Stimulated activated CD4-positive, alpha-beta T cell treated with anti-CD3 and anti-CD28 coated beads, Interleukin-4, amount 100 ng/mL, for 1 hour (primary cell): ENCODE data around the gene ZNF649.
A peak's percentile ranks its signal among the peaks of the same experiment; 100 is the strongest.
"Not testable (repeated sequence)": the region's sequence is repeated elsewhere in the genome, so short reads cannot be mapped to it uniquely, and the experiment has no call there.

Source experiments
- DNase-seq: peaks from one replicate; pipeline ENCODE4 v3.0.0-alpha.2; 2020

The ZNF649 gene

DNA sequence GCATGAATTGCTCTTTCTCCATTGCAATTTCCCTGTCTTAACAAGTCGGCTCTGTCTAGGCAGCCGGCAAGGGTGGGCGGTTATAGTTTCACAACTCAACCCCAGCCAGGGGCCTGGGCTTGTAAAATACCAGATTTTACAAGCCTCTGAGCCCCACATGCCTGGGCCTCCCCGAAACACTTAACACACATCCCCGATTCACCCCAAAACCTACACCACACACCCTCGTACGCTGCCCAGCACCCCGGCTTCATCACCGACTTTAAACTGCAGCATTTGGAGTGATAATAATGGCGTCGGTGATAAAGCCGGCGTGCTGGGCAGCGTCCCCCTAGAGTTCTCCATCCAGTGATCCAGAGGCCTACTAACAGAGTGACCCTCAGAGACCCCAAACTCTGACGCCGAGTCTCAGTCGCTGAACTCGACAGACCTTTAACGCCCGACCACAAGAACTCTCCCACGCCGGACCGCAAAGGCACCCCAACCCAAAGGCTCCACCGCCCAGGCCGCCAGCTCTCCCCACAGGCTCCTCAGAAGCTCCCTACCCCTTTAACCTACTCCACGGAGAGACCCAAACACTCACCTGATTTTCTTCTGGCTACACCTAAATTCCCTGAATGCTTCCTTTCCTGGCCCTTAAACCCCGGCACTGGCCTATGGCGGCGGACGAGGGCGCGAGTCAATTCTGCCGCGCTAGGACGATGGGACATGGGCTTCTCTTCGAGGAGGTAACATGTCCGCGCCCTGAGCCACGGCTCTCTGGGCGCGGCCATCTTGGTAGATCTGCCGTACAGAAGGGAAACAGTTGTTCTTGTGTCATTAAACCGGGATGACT lies at the start of gene ZNF649:
ZNF649 (minus strand) TSS at position 687 of the 835 bp plus-strand sequence. CDS start 4,910 bp downstream, outside the sequence.
- peak; percentile 81 for DNase-seq

DNA sequence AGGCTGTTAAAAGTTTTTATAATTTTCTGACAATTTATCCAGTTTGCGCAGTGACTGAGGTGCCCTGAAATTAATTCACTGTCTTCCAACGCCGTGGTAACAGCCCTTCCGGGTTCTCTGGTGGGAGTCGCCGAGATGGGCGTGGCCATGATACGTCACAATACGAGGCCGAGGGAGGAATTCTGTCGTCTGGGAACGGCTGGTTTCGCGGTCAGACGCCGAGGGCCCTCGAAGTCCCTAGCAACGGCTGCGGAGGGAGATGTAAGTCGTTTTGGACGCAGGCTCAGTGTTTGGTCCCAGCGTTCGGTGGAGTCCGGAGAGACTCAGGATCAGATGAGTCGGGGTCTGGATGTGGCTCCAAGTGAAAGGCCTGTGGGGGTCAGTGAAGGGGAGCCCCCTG lies 44.2 kb upstream of the ZNF649 start:
- DNase-seq = no peak

DNA sequence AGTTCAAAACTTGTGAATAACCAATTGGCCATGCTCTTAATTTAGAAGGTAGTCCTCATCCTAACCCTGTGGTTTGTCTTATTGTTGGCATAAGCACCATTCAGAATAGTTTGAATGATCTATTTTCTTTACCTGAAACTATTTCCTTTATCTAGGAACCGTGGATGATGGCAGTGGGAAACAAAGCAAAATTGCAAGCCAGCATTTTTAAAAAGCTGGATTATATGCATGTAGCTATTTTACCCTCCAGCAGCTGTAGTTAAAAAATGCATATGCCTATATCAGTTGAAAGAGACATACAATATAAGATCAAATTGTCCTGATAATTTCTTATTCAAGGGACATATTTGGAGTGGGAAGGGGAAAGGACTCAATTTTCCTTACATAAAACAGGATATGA lies 41.8 kb upstream of the ZNF649 start:
- DNase-seq = no peak

DNA sequence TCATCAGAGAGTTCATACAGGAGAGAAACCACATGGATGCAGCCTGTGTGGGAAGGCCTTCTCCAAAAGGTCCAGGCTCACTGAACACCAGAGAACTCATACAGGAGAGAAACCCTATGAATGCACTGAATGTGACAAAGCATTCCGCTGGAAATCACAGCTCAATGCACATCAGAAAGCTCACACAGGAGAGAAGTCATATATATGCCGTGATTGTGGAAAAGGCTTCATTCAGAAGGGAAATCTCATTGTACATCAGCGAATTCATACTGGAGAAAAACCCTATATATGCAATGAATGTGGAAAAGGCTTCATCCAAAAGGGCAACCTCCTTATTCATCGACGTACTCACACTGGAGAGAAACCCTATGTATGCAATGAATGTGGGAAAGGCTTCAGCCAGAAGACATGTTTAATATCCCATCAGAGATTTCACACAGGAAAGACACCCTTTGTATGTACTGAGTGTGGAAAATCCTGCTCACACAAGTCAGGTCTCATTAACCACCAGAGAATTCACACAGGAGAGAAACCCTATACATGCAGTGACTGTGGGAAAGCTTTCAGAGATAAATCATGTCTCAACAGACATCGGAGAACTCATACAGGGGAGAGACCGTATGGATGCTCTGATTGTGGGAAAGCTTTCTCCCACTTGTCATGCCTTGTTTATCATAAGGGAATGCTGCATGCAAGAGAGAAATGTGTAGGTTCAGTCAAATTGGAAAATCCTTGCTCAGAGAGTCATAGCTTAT lies 40.2 kb upstream of the ZNF649 start:
- no peak for DNase-seq

DNA sequence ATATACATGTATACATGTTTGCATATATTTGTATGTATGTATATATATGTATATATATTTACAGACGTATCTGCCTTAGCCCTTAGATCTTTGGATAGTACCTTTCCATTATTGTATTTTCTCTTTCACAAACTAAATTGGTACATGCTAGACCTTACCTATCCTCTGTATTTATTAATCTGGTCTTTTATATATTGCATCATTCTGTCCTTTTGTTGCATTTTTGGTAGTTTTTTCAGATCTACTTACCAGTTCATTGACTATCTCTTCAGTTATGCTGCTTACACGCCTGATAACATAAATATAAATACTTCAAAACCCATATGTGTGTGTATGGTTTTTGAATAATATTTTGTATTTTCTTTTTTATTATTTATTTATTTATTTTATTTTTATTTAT lies 34.1 kb upstream of the ZNF649 start:
- DNase-seq = no peak

DNA sequence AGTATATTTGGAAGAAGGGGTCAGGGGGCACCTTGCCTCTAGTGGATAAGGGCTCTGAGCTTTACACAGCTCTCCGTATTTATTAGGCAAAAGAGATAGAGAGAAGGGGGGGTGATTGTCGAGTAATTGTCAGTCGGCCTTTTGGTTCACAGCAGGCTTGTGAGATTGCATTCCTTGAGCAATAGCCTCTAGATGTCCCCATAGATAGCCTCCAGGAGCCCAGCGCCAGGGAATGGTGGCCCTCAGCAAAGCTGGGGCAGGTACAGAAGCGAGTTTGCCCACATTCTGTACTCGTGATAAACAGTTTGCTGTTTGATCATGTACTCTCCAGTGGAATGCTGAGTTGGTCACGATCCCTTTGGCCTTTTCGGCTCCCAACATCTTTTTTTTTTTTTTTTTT lies 27.1 kb upstream of the ZNF649 start:
- DNase-seq = no peak

DNA sequence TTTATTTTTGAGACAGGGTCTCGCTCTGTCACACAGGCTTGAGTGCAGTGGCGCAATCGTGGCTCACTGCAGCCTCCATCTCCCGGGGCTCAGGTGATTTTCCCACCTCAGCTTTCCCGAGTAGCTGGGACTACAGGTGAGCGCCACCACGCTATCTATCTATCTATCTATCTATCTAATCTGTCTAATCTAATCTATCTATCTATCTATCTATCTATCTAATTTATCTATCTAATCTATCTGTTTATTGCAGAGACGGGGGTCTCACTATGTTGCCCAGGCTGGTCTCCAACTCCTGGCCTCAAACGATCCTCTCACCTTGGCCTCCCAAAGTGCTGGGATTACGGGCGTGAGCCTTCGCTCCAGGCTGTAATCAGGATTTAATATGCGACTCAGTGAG lies 23.0 kb upstream of the ZNF649 start:
- no peak for DNase-seq

DNA sequence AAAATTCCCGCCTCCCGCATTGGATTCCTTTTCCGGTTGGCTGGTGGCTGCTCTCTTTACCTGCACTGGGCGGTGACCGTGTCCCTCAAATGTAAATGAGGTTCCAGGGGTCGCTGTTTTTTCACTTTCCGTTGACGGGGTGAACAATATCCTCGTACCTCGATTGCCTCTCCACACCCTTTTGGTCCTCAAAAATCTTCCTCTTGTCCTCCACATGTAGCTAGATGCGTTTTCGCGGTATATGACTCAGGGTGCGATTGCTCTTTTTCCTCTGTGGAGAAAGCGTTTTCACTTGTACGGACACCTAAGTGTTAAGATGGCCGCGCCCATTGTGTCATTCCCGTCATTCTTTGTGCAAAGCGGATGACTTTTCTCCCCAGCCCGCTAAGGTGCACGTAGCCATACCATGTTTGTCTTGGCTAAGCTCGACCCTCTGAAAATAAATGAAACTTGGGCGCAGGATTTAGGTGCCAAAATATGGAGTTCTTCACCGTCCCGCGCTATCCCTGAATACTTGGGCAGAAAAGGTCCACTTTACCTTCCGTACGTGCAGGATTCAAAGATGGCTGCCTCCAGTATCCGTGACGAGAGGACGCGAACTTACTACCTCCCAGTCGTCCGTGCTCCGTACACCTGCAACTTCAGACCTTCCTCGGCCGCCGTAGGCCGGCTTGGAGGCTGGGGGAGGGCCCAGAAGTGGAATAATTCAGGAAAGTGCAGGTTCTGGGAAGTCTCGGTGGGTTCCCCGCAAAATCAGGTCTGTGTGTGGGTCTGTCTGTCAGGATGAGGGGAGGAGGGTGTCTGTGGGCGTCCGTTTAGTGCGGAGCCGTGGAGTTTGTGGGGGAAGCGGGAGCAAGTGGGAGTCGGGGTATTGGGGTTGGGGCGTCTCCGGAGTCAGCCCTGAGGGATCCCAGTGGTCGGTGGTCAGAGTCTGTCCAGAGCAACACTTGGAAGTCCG lies 22.2 kb upstream of the ZNF649 start, which contains the start of gene ZNF613:
ZNF613 (plus strand) TSS at position 689 of the 958 bp plus-strand sequence. CDS start 8,749 bp downstream, outside the sequence.
- peak; percentile 80 for DNase-seq

DNA sequence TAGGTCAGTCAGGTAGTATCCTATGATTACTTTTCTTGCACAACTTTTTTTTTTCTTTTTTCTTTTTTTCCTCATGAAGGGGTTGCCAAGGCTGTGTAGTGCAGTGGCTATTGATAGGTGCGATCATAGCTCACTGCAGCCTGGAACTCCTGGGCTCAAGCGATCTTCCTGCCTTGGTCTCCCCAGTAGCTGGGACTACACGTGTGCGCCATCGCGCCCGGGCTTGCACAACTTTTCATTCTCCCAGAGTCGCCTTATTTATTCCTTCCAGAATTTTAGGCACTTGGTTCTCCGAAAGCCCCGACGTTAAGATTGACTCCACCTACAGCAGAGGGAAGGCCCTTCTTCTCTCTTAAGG lies 21.6 kb upstream of the ZNF649 start:
- DNase-seq = no peak

DNA sequence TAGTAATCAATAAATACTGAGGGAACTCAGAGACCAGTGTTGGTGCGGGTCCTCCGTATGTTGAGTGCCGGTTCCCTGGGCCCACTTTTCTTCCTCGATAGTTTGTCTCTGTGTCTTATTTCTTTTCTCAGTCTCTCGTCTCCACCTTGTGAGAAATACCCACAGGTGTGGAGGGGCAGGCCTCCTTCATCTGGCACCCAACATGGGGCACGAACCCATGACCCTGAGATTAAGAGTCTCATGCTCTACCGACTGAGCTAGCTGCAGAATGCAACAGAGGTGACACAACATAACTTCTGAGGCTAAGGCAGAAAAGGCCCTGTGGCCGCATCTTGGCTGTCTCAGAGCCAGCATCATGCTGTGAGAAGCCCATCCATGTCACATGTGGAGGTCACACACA lies 17.1 kb upstream of the ZNF649 start:
- peak; percentile 4 for DNase-seq

DNA sequence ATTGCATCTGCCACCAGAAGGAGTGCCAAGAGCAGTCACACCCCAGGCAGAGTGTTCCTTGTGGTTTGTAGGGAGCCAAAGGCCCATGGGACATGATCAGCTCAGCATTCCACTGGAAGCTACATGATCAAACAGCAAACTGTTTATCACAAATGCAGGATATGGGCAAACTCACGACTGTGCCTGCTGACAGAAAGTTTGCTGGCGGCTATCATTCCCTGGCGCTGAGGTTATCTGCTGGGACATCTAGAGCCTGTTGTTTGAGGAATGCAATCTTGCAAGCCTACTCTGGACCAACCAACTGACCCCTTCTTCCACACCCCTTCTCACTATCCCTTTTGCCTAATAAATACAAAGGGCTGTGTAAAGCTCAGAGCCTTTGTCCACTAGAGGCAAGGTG lies 14.8 kb upstream of the ZNF649 start:
- no peak for DNase-seq

DNA sequence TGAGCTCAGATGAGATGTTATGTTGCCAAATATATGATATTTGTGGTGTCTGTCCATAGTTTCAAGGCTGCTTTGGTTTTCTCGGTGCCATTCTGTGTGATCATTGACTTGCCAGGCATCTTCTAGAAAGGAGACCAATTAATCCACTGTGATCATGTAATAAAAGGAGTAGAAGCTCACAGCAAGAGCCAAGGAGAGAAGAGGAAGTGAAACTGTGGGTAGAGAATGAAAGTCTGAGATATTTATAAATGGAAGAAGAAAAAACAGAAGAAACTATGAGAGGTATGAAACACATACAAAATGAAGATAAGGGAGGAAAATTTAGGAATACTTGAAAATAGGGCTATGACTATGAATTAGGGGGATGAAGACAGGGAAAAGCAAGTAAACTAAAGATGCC lies 11.3 kb upstream of the ZNF649 start:
- no peak for DNase-seq

DNA sequence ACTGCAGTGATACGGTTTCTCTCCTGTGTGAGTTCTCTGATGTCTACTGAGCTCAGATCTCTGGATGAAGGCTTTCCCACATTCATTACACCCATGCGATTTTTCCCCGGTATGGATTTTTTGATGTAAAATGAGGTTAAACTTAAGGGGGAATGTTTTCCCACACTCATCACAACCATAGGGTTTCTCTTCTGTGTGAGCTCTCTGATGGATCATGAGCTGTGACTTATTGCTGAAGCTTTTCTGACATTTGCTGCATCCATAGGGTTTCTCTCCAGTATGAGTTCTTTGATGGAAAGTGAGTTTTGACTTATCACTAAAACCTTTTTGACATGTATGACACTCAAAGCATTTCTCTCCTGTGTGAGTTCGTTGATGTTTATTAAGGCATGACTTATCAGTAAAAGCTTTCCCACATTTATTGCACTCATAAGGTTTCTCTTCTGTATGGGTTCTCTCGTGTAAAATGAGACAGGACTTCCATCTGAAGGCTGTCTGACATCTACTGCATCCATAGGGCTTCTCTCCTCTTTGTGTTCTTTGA lies 10.6 kb upstream of the ZNF649 start:
- no peak for DNase-seq

DNA sequence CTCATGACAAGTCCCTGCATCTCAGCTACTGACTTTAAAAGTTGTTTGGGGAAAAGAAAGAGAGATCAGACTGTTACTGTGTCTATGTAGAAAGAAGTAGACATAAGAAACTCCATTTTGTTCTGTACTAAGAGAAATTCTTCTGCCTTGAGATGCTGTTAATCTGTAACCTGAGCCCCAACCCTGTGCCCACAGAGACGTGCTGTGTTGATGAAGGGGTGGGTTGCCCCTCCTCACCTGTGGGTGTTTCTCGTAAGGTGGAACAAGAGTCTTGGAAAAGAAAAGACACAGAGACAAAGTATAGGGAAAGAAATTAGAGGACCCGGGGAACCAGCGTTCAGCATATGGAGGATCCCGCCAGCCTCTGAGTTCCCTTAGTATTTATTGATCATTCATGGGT lies 3.2 kb upstream of the ZNF649 start:
- not testable (repeated sequence) for DNase-seq

DNA sequence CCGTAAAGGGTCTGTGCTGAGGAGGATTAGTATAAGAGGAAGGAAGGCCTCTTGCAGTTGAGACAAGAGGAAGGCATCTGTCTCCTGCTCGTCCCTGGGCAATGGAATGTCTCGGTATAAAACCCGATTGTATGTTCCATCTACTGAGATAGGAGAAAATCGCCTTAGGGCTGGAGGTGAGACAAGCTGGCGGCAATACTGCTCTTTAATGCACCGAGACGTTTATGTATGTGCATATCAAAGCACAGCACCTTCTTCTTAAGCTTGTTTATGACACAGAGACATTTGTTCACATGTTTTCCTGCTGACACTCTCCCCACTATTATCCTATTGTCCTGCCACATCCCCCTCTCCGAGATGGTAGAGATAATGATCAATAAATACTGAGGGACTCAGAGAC lies 1.3 kb upstream of the ZNF649 start:
- DNase-seq = not testable (repeated sequence)

DNA sequence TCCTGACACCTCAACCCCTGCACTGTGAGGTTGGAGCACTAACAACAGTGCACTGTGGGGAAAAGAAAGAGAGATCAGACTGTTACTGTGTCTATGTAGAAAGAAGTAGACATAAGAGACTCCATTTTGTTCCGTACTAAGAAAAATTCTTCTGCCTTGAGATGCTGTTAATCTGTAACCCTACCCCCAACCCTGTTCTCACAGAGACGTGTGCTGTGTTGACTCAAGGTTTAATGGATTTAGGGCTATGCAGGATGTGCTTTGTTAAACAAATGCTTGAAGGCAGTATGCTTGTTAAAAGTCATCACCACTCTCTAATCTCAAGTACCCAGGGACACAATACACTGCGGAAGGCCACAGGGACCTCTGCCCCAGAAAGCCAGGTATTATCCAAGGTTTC lies 822 bp upstream of the ZNF649 start:
- DNase-seq = not testable (repeated sequence)

DNA sequence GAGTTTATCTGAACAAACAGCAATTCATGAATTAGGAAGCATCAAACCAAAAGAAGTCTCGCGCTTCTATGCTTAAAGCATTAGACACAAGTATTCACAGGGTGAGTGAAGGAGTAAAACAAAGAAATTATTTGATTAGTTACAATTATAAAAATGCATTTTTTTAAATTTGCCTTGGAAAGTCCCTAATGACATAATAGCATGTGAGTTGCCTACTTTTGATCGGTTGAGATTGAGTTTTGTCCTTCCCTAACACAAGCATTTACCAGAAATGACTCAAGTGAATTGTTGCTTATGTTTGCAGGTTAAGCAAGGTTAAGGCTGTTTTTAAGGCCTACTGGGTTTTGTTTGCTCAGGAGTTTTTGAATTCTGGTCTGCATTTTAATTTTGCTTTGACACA lies 389 bp upstream of the ZNF649 start:
- DNase-seq = no peak

DNA sequence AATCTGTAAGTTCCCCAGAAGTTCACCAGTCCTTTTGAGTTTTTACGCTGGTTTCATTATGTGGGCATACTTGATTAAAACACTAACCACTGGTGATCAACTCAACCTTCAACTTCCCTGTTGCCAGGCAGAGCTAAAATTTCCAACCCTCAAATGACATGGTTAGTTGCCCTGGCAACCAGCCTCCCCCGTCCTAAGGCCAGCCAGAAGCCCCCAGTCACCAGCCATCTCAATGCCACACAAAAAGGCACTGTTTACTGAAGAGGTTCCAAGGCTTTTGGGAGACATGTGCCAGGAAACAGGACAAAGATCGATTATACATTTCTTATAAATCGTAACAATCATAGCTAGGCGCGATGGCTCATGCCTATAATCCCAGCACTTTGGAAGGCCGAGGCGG lies 1.6 kb downstream of the ZNF649 start:
- DNase-seq = no peak

DNA sequence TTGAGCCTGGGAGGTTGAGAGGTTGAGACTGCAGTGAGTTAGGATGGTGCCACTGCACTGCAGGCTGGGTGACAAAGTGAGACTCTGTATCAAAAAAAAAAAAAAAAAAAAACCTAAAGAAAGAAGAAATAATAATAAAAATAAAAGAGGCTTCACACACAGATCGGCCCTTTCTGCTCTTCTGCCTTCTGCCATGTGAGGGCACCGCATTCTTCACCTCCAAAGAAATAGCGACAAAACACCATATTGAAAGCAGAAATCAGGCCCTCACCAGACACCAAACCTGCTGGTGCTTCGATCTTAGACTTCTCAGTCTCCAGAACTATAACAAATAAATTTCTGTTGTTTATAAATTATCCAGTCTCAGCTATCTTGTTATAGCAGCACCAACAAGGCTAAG lies 3.0 kb downstream of the ZNF649 start:
- DNase-seq = no peak

DNA sequence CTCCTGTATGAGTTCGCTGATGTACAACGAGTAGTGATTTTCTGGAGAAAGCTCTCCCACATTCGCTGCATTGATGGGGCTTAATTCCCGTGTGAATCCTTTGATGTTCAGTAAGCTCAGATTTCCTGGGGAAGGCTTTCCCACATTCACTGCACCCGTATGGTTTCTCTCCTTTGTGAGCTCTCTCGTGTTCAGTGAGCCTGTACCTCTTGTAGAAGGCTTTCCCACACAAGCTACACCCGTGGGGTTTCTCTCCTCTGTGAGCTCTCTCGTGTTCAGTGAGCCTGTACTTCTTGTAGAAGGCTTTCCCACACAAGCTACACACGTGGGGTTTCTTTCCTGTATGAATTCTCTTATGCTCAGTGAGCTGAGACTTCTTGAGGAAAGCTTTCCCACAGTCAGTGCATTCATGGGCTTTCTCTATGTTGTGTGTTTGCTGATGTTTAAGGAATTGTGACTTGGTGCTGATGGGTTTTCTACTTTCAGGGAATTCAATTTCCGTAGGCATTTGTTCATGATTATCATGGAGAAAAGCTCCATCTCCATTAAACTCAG lies 13.5 kb downstream of the ZNF649 start:
- DNase-seq = no peak

DNA sequence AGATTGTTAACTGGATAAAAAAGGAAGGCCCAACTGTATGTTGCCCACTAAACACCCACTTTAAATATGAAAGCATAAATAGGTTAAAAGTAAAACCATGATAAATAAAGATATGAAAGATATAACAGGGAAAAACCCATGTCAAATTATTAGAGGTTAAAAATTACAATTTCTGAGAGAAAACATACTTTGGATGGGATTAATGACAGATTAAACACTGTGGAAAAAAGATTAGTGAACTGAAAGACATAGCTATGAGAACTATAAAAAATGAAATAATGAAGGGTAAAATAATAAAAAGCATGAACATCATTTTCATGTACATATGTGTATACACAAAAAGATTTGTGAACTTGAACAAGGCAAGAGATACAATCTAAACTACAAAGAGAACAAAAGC lies 14.9 kb downstream of the ZNF649 start:
- DNase-seq = no peak
